ENCODE measurements around the gene ENPEP.
"Not testable (repeated sequence)": the region's sequence is repeated elsewhere in the genome, so short reads cannot be mapped to it uniquely, and the experiment has no call there.

The ENPEP gene

GRCh38 chr4:110474481-110474880 lies 1.5 kb upstream of the ENPEP start:
- no peak for DNase-seq (ENCODE audit: low spot score)
- in situ Hi-C loops (cut with MboI; ENCODE audit: low sequenced_read_pairs, unreplicated experiment) = no loop called here
- TF ChIP-seq CTCF (IDR thresholded peaks at IDR 0.05; ENCODE audit: borderline replicate concordance, control extremely low read depth, extremely low read depth, insufficient read depth, missing control alignments) = no peak

- in situ Hi-C loops (cut with MboI; ENCODE audit: low sequenced_read_pairs, unreplicated experiment); DNase-seq (ENCODE audit: low spot score): not testable (repeated sequence)
These were observed 875 bp upstream of the ENPEP start for GRCh38 chr4:110475080-110475479.

- in situ Hi-C loops (cut with MboI; ENCODE audit: low sequenced_read_pairs, unreplicated experiment) = no loop called here
- TF ChIP-seq CTCF (IDR thresholded peaks at IDR 0.05; ENCODE audit: borderline replicate concordance, control extremely low read depth, extremely low read depth, insufficient read depth, missing control alignments) = no peak
- DNase-seq (ENCODE audit: low spot score) = no peak
These were observed 1.9 kb downstream of the ENPEP start for GRCh38 chr4:110477836-110478235.

- in situ Hi-C loops (cut with MboI; ENCODE audit: low sequenced_read_pairs, unreplicated experiment) = no loop called here
- DNase-seq (ENCODE audit: low spot score) = no peak
- no peak for TF ChIP-seq CTCF (IDR thresholded peaks at IDR 0.05; ENCODE audit: borderline replicate concordance, control extremely low read depth, extremely low read depth, insufficient read depth, missing control alignments)
These were observed 4.1 kb downstream of the ENPEP start for GRCh38 chr4:110480031-110480549.

- no peak for TF ChIP-seq CTCF (IDR thresholded peaks at IDR 0.05; ENCODE audit: borderline replicate concordance, control extremely low read depth, extremely low read depth, insufficient read depth, missing control alignments)
- in situ Hi-C loops (cut with MboI; ENCODE audit: low sequenced_read_pairs, unreplicated experiment) = no loop called here
- DNase-seq (ENCODE audit: low spot score) = no peak
These were observed 4.9 kb downstream of the ENPEP start for GRCh38 chr4:110480746-110481271.

- in situ Hi-C loops (cut with MboI; ENCODE audit: low sequenced_read_pairs, unreplicated experiment) = no loop called here
- no peak for DNase-seq (ENCODE audit: low spot score)
- TF ChIP-seq CTCF (IDR thresholded peaks at IDR 0.05; ENCODE audit: borderline replicate concordance, control extremely low read depth, extremely low read depth, insufficient read depth, missing control alignments) = no peak
These were observed 7.6 kb downstream of the ENPEP start for GRCh38 chr4:110483516-110483915.

GRCh38 chr4:110484029-110484428 lies 8.1 kb downstream of the ENPEP start:
- TF ChIP-seq CTCF (IDR thresholded peaks at IDR 0.05; ENCODE audit: borderline replicate concordance, control extremely low read depth, extremely low read depth, insufficient read depth, missing control alignments) = no peak

More at GRCh38 chr4:110484029-110484428, 8.1 kb downstream of the ENPEP start:
- in situ Hi-C loops (cut with MboI; ENCODE audit: low sequenced_read_pairs, unreplicated experiment) = no loop called here
- peak; percentile 55 for DNase-seq (ENCODE audit: low spot score)
